OCI-LY7 (cell line): ENCODE data around the gene GLG1.
"Not testable (repeated sequence)": the region's sequence is repeated elsewhere in the genome, so short reads cannot be mapped to it uniquely, and the experiment has no call there.

Experiments
- EZH2phosphoT487 ChIP-seq: fragments of 200-600 bp; sonication (generic); IDR thresholded peaks from 2 replicates; pipeline ENCODE4 v1.6.1; 2018; ENCODE audit warnings: low read depth, borderline replicate concordance, mild to moderate bottlenecking, mixed run types, antibody characterized with exemption, low read length, moderate library complexity, mixed read lengths
- TF ChIP-seq, protein P1 (sequence below): fragments of 200-600 bp; sonication (generic); conservative IDR thresholded peaks from 2 replicates; pipeline ENCODE4 v1.5.1; 2014; ENCODE audit warnings: mild to moderate bottlenecking, antibody characterized with exemption, low read length, moderate library complexity, mixed read lengths

DNA sequence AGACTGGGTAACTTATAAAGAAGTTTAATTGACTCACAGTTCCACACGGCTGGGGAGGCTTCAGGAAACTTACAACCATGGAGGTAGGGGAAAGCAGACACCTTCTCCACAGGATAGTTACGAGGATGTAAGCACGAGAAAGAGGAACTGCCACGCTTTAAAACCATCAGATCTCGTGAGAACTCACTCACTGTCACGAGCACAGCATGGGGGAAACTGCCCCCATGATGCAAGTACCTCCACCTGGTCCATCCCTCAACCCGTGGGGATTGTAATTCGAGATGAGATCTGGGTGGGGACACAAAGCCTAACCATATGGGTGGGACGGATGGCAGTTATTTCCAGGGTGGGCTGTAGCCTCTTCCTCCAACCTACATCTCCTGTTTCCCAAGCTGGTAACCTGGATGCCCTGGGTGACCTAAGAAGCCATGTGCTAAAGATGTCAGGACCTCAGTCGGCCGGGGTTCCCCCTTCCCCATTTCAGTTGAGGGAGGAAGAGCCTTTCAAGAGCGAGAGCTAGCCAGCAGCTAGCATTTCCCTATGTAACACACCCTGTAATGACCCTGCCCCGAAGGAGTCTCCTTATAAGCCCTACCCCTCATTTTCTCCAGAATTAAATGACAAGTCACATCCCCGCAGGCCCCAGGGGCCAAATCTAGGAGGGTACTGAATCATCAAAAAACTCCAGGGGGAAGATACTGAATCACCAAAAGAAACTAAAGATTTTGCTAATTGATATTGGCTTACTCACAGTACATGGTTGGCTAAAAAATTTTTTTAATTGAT lies 202.6 kb downstream of the GLG1 start:
- TF ChIP-seq, protein P1, sequence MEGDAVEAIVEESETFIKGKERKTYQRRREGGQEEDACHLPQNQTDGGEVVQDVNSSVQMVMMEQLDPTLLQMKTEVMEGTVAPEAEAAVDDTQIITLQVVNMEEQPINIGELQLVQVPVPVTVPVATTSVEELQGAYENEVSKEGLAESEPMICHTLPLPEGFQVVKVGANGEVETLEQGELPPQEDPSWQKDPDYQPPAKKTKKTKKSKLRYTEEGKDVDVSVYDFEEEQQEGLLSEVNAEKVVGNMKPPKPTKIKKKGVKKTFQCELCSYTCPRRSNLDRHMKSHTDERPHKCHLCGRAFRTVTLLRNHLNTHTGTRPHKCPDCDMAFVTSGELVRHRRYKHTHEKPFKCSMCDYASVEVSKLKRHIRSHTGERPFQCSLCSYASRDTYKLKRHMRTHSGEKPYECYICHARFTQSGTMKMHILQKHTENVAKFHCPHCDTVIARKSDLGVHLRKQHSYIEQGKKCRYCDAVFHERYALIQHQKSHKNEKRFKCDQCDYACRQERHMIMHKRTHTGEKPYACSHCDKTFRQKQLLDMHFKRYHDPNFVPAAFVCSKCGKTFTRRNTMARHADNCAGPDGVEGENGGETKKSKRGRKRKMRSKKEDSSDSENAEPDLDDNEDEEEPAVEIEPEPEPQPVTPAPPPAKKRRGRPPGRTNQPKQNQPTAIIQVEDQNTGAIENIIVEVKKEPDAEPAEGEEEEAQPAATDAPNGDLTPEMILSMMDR = not testable (repeated sequence)
- not testable (repeated sequence) for TF ChIP-seq EZH2phosphoT487
